ENCODE results near the gene C3AR1. TPM values are rescaled to one million over a fixed set of nuclear protein-coding genes. Genes with fewer than 3 reads are reported as not detected.

The C3AR1 gene
- total RNA-seq, 1 donor from 2014 or later, result not detected

DNA sequence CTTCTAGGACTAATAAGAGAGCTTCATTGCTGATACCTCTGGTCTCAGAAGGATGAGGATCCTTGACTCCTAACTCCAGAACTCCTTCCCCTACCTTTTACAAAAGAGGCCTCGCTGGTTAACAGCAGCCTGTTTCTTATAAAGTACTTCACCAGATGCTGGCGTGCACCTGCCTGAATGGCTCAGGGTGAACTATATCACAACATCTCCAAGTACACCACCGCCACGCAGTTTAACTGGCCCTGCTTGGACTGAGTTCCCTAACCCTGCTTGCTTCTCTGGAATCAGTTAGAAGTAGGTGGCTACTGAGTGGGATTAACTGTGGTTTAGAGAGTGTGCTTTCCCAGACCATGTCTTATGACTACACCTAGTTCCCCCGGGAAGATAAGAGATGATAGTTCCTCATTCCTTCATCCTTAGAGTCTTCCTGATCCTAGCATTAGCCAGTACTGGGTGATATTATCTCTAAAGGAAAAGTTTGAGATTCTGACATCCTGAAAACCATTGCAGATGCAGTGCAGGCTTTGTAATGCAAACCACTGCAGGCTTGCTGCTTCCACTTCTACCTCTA is 30.6 kb downstream of the C3AR1 start:
- peaks cover 5% of the 10 kb centered on the region for H3K27me3 Mint-ChIP-seq (ENCODE audit: unreplicated experiment)
- no peaks in the 10 kb centered on the region for H3K9me3 Mint-ChIP-seq (ENCODE audit: unreplicated experiment)
- H3K27ac Mint-ChIP-seq (ENCODE audit: unreplicated experiment), result no peak overlapping the region
- no peak overlapping the region for H3K4me3 Mint-ChIP-seq (ENCODE audit: unreplicated experiment)
- no peak for DNase-seq
- no peaks in the 10 kb centered on the region for H3K36me3 Mint-ChIP-seq (ENCODE audit: unreplicated experiment)
- peaks cover 23% of the 10 kb centered on the region for H3K4me1 Mint-ChIP-seq (ENCODE audit: low read depth, unreplicated experiment)
- TF ChIP-seq, protein P1, sequence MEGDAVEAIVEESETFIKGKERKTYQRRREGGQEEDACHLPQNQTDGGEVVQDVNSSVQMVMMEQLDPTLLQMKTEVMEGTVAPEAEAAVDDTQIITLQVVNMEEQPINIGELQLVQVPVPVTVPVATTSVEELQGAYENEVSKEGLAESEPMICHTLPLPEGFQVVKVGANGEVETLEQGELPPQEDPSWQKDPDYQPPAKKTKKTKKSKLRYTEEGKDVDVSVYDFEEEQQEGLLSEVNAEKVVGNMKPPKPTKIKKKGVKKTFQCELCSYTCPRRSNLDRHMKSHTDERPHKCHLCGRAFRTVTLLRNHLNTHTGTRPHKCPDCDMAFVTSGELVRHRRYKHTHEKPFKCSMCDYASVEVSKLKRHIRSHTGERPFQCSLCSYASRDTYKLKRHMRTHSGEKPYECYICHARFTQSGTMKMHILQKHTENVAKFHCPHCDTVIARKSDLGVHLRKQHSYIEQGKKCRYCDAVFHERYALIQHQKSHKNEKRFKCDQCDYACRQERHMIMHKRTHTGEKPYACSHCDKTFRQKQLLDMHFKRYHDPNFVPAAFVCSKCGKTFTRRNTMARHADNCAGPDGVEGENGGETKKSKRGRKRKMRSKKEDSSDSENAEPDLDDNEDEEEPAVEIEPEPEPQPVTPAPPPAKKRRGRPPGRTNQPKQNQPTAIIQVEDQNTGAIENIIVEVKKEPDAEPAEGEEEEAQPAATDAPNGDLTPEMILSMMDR (IDR thresholded peaks at IDR 0.05; ENCODE audit: partially characterized antibody, unreplicated experiment), result no peak

DNA sequence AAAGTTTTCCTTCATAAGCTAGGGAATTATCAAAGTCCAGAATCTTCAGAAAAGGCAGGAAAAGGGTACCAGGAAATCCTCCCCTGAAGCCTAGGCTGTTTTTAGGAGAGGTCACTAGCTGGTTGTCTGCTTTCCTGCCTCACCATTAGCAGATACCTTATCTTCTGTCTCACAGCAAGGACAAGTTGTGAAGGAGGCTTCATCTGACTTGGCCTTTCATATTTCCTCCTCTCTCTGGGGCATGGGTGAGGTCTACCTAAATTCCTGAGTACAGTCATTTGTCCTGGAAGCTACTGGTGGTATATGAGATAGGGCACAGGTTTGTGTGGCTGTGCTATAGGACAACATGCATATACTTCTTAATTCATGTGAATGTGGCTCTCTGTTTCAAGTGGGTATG is 31.4 kb downstream of the C3AR1 start:
- TF ChIP-seq, protein P1 (IDR thresholded peaks at IDR 0.05; ENCODE audit: partially characterized antibody, unreplicated experiment), result no peak
- no peaks in the 10 kb centered on the region for H3K36me3 Mint-ChIP-seq (ENCODE audit: unreplicated experiment)
- peaks cover 23% of the 10 kb centered on the region for H3K4me1 Mint-ChIP-seq (ENCODE audit: low read depth, unreplicated experiment)
- no peaks in the 10 kb centered on the region for H3K9me3 Mint-ChIP-seq (ENCODE audit: unreplicated experiment)
- H3K27me3 Mint-ChIP-seq (ENCODE audit: unreplicated experiment), result peaks cover 5% of the 10 kb centered on the region
- peak overlapping the region; percentile 67 for H3K4me3 Mint-ChIP-seq (ENCODE audit: unreplicated experiment)
- no peak overlapping the region for H3K27ac Mint-ChIP-seq (ENCODE audit: unreplicated experiment)
- DNase-seq, result no peak

DNA sequence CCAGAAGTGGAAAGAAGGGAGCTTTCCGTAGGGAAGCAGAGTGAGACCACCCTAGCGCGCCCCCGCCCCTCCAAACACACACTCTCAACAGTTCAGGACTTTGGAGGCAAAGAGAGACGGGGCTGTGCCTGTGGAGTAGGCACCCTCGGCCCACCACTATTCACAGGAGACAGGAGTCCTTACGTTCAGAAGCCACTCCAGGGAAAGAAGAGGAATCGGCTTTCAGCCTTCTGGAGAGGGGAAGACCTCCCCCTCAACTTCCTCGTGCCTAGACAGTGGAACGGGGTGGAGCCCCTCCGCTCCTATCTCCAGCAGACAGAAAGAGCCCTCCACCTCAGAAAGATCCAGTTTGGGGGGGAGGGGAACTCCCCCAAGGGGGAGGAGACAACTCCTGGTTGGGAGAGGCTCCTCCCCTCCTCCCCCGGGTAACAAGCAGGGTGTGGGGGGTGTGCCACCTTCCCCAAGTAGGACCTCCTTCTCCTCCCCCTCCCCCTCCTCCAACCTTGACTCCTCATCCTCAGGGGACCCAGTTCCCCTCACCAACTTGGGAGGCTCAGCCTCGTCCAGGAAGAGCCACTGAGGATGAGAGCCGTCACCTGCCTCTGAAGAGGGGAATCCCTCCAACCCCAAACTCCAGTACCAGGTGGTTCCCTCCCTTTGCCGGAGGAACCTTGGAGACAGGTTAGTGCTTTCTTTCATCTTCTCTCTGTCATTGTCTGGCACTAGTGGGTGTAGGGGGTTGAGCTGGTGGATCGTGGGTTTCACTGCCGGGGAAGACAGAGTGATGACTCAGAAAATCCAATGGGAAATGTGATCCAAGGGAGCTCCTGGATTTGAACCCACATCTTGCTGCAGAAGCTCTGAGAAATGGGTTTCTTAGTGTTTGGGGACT is 32.8 kb downstream of the C3AR1 start:
- H3K4me1 Mint-ChIP-seq (ENCODE audit: low read depth, unreplicated experiment), result peaks cover 19% of the 10 kb centered on the region
- H3K27ac Mint-ChIP-seq (ENCODE audit: unreplicated experiment), result peak overlapping the region; percentile 1
- H3K36me3 Mint-ChIP-seq (ENCODE audit: unreplicated experiment), result no peaks in the 10 kb centered on the region
- H3K9me3 Mint-ChIP-seq (ENCODE audit: unreplicated experiment), result no peaks in the 10 kb centered on the region
- peak; percentile 21 for DNase-seq
- TF ChIP-seq, protein P1 (IDR thresholded peaks at IDR 0.05; ENCODE audit: partially characterized antibody, unreplicated experiment), result no peak
- peak overlapping the region; percentile 86 for H3K4me3 Mint-ChIP-seq (ENCODE audit: unreplicated experiment)
- H3K27me3 Mint-ChIP-seq (ENCODE audit: unreplicated experiment), result peaks cover 5% of the 10 kb centered on the region

DNA sequence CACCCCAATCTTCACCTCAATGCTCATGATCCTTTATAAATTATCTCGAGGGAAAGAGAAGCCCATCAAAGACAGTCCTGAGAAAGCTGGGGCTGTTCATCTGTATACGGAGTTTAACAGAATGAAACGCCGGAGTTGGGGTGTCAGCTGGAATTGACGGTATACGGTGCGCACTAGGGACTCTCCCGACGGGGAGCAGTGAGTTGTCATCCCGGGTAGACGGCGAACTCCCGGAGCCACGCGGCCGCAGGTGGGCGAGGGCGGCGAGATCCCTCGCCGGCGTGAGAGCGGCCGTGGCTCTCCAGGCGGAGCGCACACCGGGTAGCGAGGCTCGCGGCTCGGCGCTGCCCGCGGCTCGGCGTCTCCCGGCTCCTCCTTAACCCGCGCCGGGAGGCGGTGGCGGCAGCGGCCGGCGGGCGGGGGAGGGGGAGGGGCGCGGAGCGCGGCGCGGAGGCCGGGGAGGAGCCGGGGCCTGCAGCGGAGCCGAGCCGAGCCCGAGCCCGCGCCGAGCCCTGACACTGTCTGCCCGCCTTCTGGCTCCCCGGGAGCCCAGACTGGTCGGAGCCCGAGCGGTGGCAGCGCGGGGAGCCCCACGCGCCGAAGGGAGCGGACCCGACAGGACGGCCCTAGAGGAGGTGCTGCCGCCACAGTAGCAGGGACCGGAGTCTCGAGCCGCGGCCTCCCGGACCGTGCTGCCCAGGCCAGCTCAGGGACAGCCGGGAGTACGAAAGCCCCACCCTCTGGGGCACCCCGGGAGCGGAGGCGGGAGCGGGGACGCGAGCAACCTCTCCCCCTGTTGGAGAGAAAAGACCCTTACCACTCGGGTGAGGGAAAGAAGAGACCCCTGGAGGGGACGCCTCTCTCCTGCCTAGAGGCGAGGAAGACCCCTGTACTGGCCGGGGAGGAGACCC is 33.7 kb downstream of the C3AR1 start, which contains the start of gene FOXJ2:
TSS of gene FOXJ2 (plus strand) at position 475 of the 911 bp plus-strand sequence. CDS start 7,117 bp downstream, outside the sequence.
- DNase-seq, result peak; percentile 82
- H3K4me3 Mint-ChIP-seq (ENCODE audit: unreplicated experiment), result peak within 1 kb of the TSS; percentile 86
- no peaks in the 10 kb centered on the region for H3K36me3 Mint-ChIP-seq (ENCODE audit: unreplicated experiment)
- H3K9me3 Mint-ChIP-seq (ENCODE audit: unreplicated experiment), result no peaks in the 10 kb centered on the region
- peaks cover 13% of the 10 kb centered on the region for H3K4me1 Mint-ChIP-seq (ENCODE audit: low read depth, unreplicated experiment)
- peaks cover 4% of the 10 kb centered on the region for H3K27me3 Mint-ChIP-seq (ENCODE audit: unreplicated experiment)
- TF ChIP-seq, protein P1 (IDR thresholded peaks at IDR 0.05; ENCODE audit: partially characterized antibody, unreplicated experiment), result peak; percentile 34
- H3K27ac Mint-ChIP-seq (ENCODE audit: unreplicated experiment), result peak within 1 kb of the TSS; percentile 73
